HepG2 (cell line): ENCODE data around the gene FNDC3B. TPM values are rescaled to one million over a fixed set of nuclear protein-coding genes. Genes with fewer than 3 reads are reported as not detected.

Experiments used
- ATF6 ChIP-seq: sonication (generic); formaldehyde crosslinking; conservative IDR thresholded peaks from 2 replicates; pipeline ENCODE4 v1.4.0; 2020; ENCODE audit warnings: missing genetic modification reagents
- CAMTA2 ChIP-seq: sonication (generic); formaldehyde crosslinking; IDR thresholded peaks from 2 replicates; pipeline ENCODE4 v1.4.0; 2020; ENCODE audit warnings: mild to moderate bottlenecking, missing genetic modification reagents, borderline replicate concordance
- CEBPB ChIP-seq: IDR thresholded peaks from 2 replicates; pipeline ENCODE4 v1.6.1; 2011; ENCODE audit warnings: low read depth, low read length, improper control_type of control experiment, borderline replicate concordance
- ELF4 ChIP-seq: sonication (generic); formaldehyde crosslinking; IDR thresholded peaks from 2 replicates; pipeline ENCODE4 v1.5.0; 2020; ENCODE audit warnings: missing genetic modification reagents, mild to moderate bottlenecking, moderate library complexity, borderline replicate concordance
- FOSL2 ChIP-seq: sonication (generic); formaldehyde crosslinking; IDR thresholded peaks from 2 replicates; pipeline ENCODE4 v1.4.0; 2020; ENCODE audit warnings: missing genetic modification reagents
- GZF1 ChIP-seq: sonication (generic); formaldehyde crosslinking; IDR thresholded peaks from 2 replicates; pipeline ENCODE4 v1.5.1; 2020; ENCODE audit warnings: mild to moderate bottlenecking, missing genetic modification reagents
- KDM1A ChIP-seq: IDR thresholded peaks from 2 replicates; pipeline ENCODE4 v1.6.1; 2016; ENCODE audit warnings: missing compliant biosample characterization
- PAF1 ChIP-seq: IDR thresholded peaks from 2 replicates; pipeline ENCODE4 v1.6.1; 2016; ENCODE audit warnings: missing genetic modification reagents, missing compliant biosample characterization
- THAP11 ChIP-seq: IDR thresholded peaks from 2 replicates; pipeline ENCODE4 v1.6.1; 2016; ENCODE audit warnings: missing biosample characterization, missing genetic modification reagents
- ZKSCAN8 ChIP-seq: IDR thresholded peaks from 2 replicates; pipeline ENCODE4 v1.6.1; 2016; ENCODE audit warnings: borderline replicate concordance, missing genetic modification reagents, missing compliant biosample characterization
- ZMYM2 ChIP-seq: sonication (generic); formaldehyde crosslinking; IDR thresholded peaks from 2 replicates; pipeline ENCODE4 v1.8.0; 2022; ENCODE audit warnings: mild to moderate bottlenecking, missing genetic modification reagents
- ZNF205 ChIP-seq: IDR thresholded peaks from 2 replicates; pipeline ENCODE4 v1.6.1; 2018; ENCODE audit warnings: missing biosample characterization, missing genetic modification reagents
- ZNF232 ChIP-seq: sonication (generic); formaldehyde crosslinking; IDR thresholded peaks from 2 replicates; pipeline ENCODE4 v1.4.0; 2020; ENCODE audit warnings: missing genetic modification reagents, borderline replicate concordance
- ZNF30 ChIP-seq: sonication (generic); formaldehyde crosslinking; IDR thresholded peaks from 2 replicates; pipeline ENCODE4 v1.5.0; 2020; ENCODE audit warnings: mild to moderate bottlenecking, missing genetic modification reagents
- ZNF331 ChIP-seq: sonication (generic); formaldehyde crosslinking; IDR thresholded peaks from 2 replicates; pipeline ENCODE4 v1.4.0; 2020; ENCODE audit warnings: missing genetic modification reagents
- ZNF780A ChIP-seq: sonication (generic); formaldehyde crosslinking; IDR thresholded peaks from 2 replicates; pipeline ENCODE4 v1.8.0; 2022; ENCODE audit warnings: mild to moderate bottlenecking, missing genetic modification reagents, moderate library complexity
- ZSCAN29 ChIP-seq: sonication (generic); formaldehyde crosslinking; conservative IDR thresholded peaks from 2 replicates; pipeline ENCODE4 v1.4.0; 2020; ENCODE audit warnings: mild to moderate bottlenecking, missing genetic modification reagents
- polyA plus RNA-seq, 8 experiments: library from polyadenylated mRNA; depleted of rRNA in 3 of 8; stranded (reverse) in 7 of 8; unstranded in 1 of 8; fragments of >200 nt; fragmentation: Illumina TruSeq in 4 of 8; extraction: Trizol in 4 of 8; gene quantifications; 2 replicates each; pipeline versions ENCODE4 v1.2.1 to v1.2.3, GENCODE V29; 2011 to 2016; ENCODE audit warnings: low read depth in 4 of 8, missing spikeins in 1 of 8, mixed read lengths in 1 of 8; ENCODE audit not compliant: insufficient read depth in 1 of 8
- total RNA-seq, 5 experiments: library from RNA; depleted of rRNA; stranded (reverse); fragments of >200 nt; fragmentation: Illumina TruSeq; extraction: Trizol; gene quantifications; 2 replicates each; pipeline ENCODE4 v1.2.3, GENCODE V29; 2016; ENCODE audit warnings: low read depth in 1 of 5
- TF ChIP-seq, protein P1 (sequence below): sonication (generic); formaldehyde crosslinking; IDR thresholded peaks from 2 replicates; pipeline ENCODE4 v1.4.0; 2020; ENCODE audit warnings: missing genetic modification reagents
- TF ChIP-seq, protein P2 (sequence below): sonication (generic); formaldehyde crosslinking; IDR thresholded peaks from 2 replicates; pipeline ENCODE4 v1.4.0; 2020; ENCODE audit warnings: missing genetic modification reagents, borderline replicate concordance
- TF ChIP-seq, protein P3 (sequence below): sonication (generic); formaldehyde crosslinking; conservative IDR thresholded peaks from 2 replicates; pipeline ENCODE4 v1.4.0; 2020; ENCODE audit warnings: missing genetic modification reagents
- TF ChIP-seq, protein P4 (sequence below): sonication (generic); formaldehyde crosslinking; IDR thresholded peaks from 2 replicates; pipeline ENCODE4 v1.4.0; 2020; ENCODE audit warnings: mild to moderate bottlenecking, missing genetic modification reagents

FNDC3B gene
- total and polyA plus RNA-seq, 2 of the 13 experiments (the other 11 are each of a cell fraction or from before 2014, with no cell fraction given): 74.8 to 103 TPM

GRCh38 chr3:172101107-172101506 is 61.7 kb downstream of the FNDC3B start (continued):
- TF ChIP-seq ELF4 (CRISPR knock-in tag) (no peak), CEBPB (peak; percentile 72), ZNF331 (CRISPR knock-in tag) (peak; percentile 68), KDM1A (CRISPR knock-in tag) (no peak), GZF1 (CRISPR knock-in tag) (no peak), FOSL2 (CRISPR knock-in tag) (peak; percentile 61; the same call in 1 of the 2 replicates), ZMYM2 (CRISPR knock-in tag) (0 out of 2 replicates have a peak, but pooled peaks have one; percentile 28), ZNF205 (0 out of 2 replicates have a peak, but pooled peaks have one; percentile 33), CAMTA2 (no peak), ATF6 (CRISPR knock-in tag) (no peak), ZSCAN29 (CRISPR knock-in tag) (no peak), ZNF232 (CRISPR knock-in tag) (peak; percentile 100), ZNF30 (CRISPR knock-in tag) (no peak), ZKSCAN8 (CRISPR knock-in tag) (peak; percentile 78; the same call in 1 of the 2 replicates), THAP11 (CRISPR knock-in tag) (peak; percentile 49; the same call in 1 of the 2 replicates), ZNF780A (CRISPR knock-in tag) (no peak), PAF1 (CRISPR knock-in tag) (no peak)
- TF ChIP-seq, protein P1, sequence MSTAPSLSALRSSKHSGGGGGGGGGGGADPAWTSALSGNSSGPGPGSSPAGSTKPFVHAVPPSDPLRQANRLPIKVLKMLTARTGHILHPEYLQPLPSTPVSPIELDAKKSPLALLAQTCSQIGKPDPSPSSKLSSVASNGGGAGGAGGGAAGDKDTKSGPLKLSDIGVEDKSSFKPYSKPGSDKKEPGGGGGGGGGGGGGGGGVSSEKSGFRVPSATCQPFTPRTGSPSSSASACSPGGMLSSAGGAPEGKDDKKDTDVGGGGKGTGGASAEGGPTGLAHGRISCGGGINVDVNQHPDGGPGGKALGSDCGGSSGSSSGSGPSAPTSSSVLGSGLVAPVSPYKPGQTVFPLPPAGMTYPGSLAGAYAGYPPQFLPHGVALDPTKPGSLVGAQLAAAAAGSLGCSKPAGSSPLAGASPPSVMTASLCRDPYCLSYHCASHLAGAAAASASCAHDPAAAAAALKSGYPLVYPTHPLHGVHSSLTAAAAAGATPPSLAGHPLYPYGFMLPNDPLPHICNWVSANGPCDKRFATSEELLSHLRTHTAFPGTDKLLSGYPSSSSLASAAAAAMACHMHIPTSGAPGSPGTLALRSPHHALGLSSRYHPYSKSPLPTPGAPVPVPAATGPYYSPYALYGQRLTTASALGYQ (CRISPR knock-in tag): peak; percentile 78
- TF ChIP-seq, protein P2, sequence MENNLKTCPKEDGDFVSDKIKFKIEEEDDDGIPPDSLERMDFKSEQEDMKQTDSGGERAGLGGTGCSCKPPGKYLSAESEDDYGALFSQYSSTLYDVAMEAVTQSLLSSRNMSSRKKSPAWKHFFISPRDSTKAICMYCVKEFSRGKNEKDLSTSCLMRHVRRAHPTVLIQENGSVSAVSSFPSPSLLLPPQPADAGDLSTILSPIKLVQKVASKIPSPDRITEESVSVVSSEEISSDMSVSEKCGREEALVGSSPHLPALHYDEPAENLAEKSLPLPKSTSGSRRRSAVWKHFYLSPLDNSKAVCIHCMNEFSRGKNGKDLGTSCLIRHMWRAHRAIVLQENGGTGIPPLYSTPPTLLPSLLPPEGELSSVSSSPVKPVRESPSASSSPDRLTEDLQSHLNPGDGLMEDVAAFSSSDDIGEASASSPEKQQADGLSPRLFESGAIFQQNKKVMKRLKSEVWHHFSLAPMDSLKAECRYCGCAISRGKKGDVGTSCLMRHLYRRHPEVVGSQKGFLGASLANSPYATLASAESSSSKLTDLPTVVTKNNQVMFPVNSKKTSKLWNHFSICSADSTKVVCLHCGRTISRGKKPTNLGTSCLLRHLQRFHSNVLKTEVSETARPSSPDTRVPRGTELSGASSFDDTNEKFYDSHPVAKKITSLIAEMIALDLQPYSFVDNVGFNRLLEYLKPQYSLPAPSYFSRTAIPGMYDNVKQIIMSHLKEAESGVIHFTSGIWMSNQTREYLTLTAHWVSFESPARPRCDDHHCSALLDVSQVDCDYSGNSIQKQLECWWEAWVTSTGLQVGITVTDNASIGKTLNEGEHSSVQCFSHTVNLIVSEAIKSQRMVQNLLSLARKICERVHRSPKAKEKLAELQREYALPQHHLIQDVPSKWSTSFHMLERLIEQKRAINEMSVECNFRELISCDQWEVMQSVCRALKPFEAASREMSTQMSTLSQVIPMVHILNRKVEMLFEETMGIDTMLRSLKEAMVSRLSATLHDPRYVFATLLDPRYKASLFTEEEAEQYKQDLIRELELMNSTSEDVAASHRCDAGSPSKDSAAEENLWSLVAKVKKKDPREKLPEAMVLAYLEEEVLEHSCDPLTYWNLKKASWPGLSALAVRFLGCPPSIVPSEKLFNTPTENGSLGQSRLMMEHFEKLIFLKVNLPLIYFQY (CRISPR knock-in tag): no peak
- TF ChIP-seq, protein P3, sequence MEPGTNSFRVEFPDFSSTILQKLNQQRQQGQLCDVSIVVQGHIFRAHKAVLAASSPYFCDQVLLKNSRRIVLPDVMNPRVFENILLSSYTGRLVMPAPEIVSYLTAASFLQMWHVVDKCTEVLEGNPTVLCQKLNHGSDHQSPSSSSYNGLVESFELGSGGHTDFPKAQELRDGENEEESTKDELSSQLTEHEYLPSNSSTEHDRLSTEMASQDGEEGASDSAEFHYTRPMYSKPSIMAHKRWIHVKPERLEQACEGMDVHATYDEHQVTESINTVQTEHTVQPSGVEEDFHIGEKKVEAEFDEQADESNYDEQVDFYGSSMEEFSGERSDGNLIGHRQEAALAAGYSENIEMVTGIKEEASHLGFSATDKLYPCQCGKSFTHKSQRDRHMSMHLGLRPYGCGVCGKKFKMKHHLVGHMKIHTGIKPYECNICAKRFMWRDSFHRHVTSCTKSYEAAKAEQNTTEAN (CRISPR knock-in tag): peak; percentile 93; the same call in 1 of the 2 replicates
- TF ChIP-seq, protein P4, sequence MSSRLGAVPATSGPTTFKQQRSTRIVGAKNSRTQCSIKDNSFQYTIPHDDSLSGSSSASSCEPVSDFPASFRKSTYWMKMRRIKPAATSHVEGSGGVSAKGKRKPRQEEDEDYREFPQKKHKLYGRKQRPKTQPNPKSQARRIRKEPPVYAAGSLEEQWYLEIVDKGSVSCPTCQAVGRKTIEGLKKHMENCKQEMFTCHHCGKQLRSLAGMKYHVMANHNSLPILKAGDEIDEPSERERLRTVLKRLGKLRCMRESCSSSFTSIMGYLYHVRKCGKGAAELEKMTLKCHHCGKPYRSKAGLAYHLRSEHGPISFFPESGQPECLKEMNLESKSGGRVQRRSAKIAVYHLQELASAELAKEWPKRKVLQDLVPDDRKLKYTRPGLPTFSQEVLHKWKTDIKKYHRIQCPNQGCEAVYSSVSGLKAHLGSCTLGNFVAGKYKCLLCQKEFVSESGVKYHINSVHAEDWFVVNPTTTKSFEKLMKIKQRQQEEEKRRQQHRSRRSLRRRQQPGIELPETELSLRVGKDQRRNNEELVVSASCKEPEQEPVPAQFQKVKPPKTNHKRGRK (CRISPR knock-in tag): no peak
